Hypothalamus (tissue), 51 donors: ENCODE results near the gene MTA2.
A peak's percentile ranks its signal among the peaks of the same experiment; 100 is the strongest.
"Not testable (repeated sequence)": the region's sequence is repeated elsewhere in the genome, so short reads cannot be mapped to it uniquely, and the experiment has no call there.

Experiments used
- DNase-seq, 51 donors: peaks; one replicate each; lab custom pipeline; 2025; lab: John Stamatoyannopoulos, UW

Gene MTA2

DNA sequence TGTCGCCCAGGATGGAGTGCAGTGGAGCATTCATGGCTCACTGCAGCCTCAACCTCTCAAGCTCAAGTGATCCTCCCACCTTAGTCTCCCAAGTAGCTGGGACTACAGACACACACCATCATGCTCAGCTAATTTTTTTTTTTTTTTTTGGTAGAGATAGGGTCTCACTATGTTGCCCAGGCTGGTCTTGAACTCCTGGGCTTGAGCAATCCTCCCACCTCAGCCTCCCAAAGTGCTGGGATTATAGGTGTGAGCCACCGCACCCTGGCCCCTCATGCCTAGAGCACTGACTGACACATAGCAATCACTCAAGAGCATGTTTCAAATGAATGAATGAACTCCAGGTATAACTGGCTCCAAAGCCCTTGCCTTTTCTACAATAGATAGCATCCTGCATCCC is 51.2 kb downstream of the MTA2 start:
- not testable (repeated sequence) for DNase-seq

DNA sequence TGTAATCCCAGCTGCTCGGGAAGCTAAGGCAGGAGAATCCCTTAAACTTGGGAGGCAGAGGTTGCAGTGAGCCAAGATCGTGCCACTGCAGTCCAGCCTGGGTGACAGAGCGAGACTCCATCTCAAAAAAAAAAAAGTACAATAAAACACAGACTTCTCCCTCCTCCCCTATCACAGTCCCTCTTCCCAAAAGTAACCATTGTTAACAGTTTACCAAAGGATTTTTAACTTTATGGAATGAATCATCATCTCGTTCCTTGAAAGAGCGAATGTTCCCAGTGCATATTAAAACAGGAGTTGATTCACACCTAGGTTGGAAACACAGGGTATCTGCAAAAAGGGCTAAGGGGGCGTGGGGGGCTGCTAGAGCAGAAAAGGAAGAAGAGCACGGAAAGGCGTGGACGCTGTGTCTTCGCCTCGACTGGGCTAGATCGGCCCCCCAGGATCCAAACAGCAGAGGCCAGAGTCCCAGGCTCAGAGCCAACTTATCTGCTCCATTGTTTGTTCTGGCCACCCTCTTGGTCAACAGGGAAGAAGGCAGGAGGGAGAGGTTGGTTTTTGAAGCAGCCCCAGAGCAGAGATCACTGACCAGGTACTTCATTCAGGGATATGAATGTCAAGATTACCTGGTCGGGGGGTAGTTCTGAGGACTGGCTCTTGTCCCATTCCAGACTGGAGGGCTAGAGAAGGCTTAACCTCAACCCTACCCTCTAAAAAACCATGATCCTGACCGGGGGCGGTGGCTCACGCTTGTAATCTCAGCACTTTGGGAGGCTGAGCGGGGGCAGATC is 52.9 kb downstream of the MTA2 start:
- no peak for DNase-seq

DNA sequence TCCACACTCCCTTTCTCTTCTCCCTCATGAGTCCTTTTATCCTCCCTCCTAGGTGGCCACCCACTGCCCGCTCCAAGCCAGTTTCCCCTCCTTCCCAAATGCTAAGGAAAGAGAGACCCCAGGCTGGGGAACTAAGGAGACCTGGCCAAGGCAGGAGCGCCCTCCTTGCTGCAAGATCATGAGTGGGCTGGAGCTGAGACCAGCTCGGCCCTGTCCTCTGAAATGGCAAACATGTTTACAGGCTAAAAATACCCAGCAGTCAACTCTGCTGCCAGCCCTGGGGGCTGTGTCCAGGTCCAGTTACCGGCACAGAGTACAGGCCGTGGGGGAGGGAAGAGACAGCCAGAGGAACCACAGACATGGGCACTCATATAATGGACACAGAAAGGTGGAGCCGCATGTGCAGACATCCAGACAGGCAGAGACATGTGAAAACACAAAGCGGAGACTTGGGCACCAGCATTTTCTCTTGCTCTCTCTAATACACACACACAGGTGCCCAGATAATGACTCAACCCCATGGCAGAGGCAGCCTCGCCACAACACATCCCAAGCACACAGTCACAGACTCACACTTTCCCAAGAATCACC is 53.9 kb downstream of the MTA2 start:
- DNase-seq, result no peak

DNA sequence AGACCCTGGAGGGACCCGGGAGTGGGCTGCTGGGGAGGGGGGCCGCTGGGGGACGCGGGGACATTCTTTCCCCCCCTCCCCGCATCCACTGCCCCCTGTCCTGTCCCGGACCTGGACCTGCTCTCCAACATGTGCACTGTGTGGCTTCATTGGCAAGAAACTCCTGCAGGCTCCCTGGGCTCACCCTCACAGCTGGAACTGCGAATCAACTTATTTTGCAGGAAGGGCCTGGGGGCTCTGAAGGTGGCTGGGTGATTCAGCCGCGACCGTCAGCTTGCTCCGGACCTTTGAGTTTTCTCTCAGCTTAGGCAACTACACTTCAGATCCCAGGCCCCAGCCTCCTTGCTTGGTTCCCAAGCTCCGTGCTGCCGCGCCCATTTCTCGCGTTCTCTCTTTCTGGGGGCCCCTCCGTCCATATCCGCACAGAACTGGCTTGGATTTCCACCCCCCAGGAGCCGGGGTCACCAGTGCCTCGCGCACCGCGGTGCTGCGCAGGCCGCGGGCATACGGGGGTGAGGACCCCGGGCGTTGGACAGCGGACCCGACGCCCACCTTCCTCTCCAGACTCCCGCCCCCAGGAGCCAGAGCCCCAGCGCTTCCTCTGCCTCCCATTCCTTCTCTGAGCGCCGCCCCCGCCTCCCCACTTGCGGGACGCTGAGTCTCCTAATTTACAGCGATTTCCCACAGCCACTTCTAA is 54.6 kb downstream of the MTA2 start:
- peak in 1 of 51 donors; percentile 20 for DNase-seq

DNA sequence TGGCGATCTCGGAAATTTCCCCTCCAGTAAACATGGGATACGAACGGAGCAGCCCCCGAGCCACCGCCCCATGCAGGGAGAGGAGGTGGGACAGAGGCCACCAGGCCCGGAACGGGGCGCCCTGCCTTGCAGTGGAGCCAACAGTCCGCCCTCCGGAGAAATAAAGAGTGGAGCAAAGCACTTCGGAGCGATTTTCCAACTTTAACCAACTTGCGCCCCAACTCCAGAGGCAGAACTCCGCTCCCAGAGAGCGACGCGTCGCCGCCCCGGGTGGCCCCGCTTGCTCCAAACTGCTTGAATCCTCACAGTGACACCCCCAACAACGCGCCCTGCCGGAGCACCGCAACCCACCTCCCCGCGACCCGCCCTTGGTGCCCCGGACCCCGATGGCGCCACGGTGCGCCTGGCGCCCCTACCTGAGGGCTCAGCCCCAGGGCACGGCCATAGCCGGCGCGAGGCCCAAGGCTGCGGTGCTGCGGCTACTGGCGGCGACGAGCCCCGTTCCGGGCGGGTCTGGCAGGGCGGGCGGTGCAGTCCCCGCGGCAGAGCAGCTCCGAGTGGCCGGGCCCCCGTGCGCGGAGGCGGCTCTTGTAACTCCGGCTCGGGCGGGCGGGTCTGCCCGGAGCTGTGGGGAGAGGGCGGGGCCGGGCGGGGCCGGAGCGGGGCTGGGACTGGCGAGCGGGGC is 55.3 kb downstream of the MTA2 start, which contains the start of gene AHNAK:
Gene AHNAK, minus strand, starts transcription at position 563 of the 685 bp plus-strand sequence. CDS start 10,708 bp downstream, outside the sequence.
- DNase-seq, result peak in 23 of 51 donors; percentile 17 to 65 (median 45)

DNA sequence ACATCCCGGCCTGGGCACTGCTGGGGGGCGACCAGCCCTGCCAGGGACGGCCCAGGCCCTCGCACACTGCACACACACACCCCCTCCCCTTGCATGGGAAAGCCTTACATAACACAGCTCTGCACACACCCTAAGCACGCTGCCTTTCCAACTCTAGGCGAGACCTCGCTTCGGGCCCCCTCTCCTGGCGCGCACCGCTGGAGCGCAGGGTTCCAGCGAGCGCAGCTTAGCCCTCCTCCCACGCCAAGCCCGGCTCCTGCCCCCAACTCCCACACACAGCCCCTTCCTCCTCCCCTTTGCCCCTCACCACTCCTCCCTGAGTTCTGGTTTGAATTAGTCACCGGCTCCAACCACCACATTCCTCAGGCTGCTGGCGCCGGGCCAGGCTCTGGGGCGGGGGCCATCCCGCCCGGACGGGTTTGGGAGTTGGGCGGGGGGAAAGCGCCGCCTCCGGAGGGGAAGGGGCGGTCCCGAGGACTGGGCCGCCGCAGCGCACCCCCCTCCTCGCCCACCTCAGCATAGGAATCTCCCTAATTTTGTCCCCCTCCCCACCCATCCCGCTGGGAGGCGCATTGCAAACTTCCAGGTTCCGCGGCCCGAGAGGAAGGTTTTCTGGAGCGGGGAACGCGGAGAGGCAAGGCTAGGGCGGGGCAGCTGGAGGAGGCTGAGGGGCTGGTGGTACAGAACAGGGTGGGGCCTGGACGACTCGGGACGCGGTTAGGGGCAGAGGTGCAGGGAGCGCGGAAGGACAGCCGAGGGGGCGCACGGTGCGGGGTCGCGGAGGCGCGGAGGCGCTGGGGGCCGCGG is 56.0 kb downstream of the MTA2 start:
- DNase-seq, result peak in 27 of 51 donors; percentile 20 to 71 (median 48)

DNA sequence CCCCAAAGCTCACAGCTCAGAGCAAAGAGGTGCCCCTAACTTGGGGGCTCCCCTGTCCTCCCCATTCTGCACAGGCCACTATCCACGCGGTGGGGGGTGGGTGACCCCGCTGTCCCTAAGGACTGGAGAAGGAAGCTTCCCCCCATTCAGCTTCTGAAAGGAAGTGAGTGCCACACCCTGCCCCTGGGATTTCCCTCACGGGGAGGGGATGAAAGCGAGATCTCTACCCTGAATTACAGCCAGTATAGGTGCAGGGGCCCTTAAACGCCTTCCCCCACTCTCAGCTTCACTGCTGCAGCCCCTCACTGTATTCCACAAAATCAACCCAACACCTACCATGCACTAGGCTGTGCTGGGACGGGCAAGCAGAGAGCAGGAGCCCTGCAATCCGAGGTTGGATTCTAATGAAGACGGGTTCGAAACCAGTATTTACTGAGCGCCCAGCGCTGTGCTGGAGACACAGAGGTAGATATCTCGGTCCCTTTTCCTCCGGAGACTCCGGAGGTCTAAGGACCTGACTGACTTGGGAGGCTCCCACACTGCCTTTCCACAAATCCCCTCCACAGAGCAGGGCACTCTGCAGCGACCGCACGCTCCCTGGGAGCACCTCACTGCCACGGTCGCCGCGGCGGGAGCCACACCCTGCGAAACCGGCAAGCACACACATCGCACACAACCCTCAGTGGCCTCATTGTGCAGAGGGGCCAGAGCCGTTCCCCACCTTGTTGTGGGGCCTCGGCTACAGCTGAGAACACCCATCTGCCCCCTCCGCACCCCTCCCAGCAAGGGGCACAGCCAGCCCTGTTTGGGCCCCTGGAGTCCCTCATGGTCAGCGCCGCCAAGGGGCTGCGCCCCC is 56.9 kb downstream of the MTA2 start:
- no peak for DNase-seq

DNA sequence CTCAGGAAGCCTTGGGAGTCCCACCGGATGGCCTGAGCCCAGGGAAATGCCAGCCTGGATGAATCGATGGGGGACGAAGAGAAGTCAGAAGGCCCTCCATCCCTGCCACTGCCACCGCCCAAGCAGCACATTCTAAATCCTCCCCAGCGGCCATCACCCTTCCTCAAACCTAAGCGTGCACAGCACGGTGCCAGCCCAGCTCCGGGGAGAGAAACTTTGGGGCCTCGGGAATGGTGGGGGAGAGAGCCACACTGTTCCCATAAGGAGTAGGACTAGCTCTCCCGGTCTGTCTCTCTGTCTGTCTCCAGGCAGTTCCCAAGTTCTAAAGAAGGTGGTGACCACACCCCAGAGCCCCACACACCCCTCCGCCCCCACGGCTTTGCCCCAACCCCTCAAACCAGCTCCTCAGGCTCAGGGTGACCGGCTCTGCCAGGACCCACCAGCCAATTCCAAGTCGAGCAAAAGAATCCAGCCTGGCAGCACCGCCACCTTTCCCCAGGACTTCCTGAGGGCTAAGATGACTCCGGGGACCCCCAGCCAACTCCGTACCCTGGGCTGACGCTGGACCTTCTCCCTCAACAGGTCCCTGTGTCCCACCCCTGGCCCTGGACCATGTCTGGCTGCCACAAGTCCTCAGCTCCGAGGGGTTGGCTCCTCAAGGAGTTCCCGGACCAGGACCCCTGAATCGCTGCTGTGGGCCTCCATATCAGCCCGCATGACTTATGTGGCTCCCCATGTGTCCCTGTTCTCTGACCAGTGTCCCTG is 57.8 kb downstream of the MTA2 start:
- DNase-seq, result no peak
